ENCODE measurements around the gene CLEC16A.
A peak's percentile ranks its signal among the peaks of the same experiment; 100 is the strongest.
"Not testable (repeated sequence)": the region's sequence is repeated elsewhere in the genome, so short reads cannot be mapped to it uniquely, and the experiment has no call there.

Gene CLEC16A

DNA sequence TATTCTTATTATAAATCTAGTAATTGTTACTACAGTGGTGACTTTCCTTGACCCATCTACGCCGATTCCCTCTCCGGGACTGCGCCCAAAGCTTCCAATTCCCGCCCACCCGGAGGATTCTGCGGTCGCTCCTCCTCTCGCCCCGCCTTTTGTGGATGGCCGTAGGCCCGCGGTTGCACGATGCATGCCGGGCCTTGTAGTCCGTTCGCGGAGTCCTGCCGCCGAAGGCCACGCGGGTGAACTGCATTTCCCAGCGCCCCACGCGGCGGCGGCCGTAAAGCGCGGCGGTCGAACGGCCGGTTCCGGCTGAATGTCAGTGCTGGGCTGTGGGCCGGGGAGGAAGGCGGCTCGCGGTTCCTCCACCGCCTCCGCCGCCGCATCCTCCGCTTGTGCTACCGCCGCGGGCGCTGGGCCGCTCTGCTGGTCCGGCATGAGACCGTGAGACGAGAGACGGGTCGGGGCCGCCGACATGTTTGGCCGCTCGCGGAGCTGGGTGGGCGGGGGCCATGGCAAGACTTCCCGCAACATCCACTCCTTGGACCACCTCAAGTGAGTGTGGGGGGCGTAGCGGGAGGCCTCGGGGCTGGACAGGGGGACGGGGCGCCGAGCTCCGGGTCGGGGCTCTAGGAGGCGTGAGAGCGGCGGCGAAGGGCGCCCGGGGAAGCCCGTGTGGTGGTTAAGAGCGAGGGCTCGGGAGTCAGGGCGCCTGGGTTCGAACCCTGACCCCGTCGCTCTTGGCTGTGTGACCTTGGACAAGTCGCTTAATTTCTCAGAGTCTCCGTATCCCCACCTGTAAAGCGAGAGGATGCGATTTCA is at the start of gene CLEC16A:
Gene CLEC16A, plus strand, starts transcription at position 316 of the 816 bp plus-strand sequence. Its CDS starts 154 bp downstream, at position 470.
- peak; percentile 95 for DNase-seq (ENCODE audit: low spot score)

DNA sequence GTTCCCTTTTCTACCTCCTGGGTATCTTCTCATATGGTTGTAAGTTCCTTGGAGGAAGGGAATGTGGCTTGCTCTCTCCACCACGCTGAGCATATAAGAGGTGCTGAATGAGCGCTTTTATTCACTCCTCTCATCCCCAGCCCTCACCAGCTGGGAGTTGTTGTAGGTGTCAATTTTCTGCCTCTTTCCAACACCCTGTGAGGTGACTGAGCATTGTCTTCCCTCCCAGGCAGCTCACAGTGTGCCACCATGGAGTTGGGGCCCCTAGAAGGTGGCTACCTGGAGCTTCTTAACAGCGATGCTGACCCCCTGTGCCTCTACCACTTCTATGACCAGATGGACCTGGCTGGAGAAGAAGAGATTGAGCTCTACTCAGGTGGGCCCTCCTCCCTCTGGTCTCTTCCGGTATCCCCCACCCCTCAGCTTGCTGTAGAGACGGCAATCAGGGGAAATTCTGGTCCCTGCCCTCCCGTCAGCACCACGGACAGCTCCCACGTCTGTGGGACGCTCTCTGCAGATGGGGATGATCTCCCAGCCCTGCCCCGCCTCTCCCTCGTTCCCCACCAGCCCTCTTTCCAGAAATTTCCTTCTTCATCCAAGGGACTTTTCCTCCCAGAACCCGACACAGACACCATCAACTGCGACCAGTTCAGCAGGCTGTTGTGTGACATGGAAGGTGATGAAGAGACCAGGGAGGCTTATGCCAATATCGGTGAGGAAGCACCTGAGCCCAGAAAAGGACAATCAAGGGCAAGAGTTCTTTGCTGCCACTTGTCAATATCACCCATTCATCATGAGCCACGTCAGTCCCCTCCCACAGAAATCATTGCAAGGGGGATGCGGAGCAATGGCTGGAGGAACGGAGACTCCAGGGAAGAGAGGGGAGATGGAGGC is 49.1 kb upstream of the CLEC16A start:
- DNase-seq (ENCODE audit: low spot score), result peak; percentile 11

DNA sequence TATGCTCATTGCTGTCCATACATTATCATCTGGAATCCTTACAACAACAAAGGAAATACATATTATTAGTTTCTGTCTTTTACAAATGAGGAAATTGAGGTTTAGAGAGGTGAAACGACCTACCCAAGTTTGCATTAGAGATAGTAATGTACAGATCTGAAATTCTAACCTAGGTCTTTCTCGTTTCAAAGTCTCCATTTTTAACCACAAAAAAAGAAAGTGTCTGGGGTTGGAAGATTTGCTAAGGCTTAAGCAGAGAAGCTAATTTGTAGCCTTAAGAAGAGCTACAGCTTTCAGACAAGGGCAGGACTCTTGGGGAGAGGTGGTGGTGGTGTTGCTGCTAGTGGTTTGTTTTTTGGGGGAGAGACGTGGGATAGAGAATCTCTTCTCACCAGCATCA is 48.2 kb upstream of the CLEC16A start:
- no peak for DNase-seq (ENCODE audit: low spot score)

DNA sequence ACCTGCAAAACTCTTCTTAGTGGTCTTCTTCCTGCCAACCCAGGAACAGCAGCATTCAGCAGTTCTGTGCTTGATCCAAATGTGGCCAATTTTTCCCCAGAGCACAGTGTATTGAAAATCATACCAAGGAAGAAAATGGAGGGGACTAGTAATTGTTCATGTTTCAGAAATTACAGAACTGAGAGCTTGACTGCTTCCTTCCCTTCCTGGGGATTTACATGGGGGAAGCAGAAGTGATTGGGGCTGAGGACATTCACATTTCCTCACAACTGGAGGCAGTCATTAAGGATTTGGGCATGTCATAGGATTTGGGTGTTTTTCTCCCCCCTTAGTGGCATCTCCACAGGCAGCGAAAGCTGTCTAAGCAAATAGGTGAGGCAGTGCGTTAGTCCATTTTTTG is 47.6 kb upstream of the CLEC16A start:
- no peak for DNase-seq (ENCODE audit: low spot score)

- no peak for DNase-seq (ENCODE audit: low spot score)
These were observed 47.2 kb upstream of the CLEC16A start for GRCh38 chr16:10897134-10897533.

DNA sequence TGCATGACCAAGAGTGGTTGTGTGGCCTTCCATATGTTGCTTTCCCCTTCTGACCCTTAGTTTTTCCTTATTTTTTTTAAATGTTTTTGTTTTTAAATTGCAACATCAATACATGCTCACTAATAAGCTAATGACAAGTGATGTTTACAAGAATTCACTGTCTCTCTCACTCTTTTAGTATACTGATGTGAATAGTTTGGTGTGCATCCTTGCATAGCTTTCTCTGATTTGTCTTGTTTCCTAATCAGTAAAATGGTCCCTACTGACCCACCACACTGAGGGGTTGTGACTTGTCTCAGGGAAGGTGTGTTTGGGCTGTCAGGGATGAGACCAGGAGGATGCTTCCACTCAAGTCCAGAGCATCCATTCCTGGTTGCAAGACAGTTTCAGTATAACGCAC is 41.4 kb upstream of the CLEC16A start:
- no peak for DNase-seq (ENCODE audit: low spot score)

- DNase-seq (ENCODE audit: low spot score), result no peak
These were observed 37.9 kb upstream of the CLEC16A start for GRCh38 chr16:10906482-10906881.

- DNase-seq (ENCODE audit: low spot score), result no peak
These were observed 37.2 kb upstream of the CLEC16A start for GRCh38 chr16:10906914-10907756.

DNA sequence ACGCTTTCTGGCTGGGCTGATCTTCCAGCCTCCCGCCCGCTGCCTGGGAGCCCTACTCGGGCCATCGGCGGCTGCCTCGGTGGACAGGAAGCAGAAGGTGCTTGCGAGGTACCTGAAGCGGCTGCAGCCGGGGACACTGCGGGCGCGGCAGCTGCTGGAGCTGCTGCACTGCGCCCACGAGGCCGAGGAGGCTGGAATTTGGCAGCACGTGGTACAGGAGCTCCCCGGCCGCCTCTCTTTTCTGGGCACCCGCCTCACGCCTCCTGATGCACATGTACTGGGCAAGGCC is 36.7 kb upstream of the CLEC16A start:
- DNase-seq (ENCODE audit: low spot score), result no peak

- DNase-seq (ENCODE audit: low spot score), result no peak
These were observed 33.1 kb upstream of the CLEC16A start for GRCh38 chr16:10911267-10911666.

- DNase-seq (ENCODE audit: low spot score), result no peak
These were observed 27.8 kb upstream of the CLEC16A start for GRCh38 chr16:10916534-10916933.

DNA sequence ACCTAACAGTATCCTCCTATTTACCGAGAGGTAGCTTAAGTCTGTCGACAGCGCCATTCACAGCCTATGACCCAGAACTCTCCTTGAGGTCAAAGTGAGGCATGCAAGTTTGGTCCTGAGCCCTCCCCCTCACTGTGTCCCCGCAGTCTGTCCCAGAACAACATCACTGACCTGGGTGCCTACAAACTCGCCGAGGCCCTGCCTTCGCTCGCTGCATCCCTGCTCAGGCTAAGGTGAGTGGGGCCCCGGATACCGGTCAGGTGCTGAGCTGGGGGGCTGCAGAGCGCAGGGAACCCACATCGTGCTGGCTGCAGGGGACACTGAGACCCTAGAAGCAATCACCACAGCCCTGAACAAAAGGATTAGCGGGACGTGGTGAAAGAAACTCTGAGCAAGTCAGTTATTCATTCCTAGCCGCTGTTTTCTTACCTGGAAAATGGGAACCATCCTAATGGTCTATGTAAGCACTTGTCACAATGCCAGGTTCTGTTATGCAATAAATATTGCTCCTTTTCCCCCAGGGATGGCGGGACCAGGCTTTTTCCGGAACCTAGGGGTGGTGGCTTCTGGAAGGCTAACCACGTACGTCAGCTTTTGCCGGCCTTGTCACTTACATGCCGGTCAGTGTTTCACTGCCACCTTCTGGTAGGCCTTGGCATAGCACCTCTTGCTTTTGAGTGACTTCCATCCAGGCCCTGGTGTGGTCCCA is 25.9 kb upstream of the CLEC16A start:
- peak; percentile 74 for DNase-seq (ENCODE audit: low spot score)

DNA sequence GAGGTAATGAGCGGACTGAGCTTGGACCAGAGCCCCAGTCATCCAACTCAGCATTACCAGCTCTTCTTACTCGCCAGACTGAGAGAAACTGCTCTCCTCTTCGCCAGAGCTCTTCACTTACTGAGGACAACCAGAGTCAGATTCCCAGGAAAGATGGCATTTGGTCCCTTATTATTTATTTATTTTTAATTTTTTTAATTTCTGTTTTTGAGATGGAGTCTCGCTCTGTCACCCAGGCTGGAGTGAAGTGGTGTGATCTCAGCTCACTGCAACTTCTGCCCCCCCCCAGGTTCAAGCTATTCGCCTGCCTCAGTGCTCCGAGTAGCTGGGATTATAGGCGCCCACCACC is 25.4 kb upstream of the CLEC16A start:
- no peak for DNase-seq (ENCODE audit: low spot score)

- no peak for DNase-seq (ENCODE audit: low spot score)
These were observed 23.5 kb upstream of the CLEC16A start for GRCh38 chr16:10920726-10921427.

DNA sequence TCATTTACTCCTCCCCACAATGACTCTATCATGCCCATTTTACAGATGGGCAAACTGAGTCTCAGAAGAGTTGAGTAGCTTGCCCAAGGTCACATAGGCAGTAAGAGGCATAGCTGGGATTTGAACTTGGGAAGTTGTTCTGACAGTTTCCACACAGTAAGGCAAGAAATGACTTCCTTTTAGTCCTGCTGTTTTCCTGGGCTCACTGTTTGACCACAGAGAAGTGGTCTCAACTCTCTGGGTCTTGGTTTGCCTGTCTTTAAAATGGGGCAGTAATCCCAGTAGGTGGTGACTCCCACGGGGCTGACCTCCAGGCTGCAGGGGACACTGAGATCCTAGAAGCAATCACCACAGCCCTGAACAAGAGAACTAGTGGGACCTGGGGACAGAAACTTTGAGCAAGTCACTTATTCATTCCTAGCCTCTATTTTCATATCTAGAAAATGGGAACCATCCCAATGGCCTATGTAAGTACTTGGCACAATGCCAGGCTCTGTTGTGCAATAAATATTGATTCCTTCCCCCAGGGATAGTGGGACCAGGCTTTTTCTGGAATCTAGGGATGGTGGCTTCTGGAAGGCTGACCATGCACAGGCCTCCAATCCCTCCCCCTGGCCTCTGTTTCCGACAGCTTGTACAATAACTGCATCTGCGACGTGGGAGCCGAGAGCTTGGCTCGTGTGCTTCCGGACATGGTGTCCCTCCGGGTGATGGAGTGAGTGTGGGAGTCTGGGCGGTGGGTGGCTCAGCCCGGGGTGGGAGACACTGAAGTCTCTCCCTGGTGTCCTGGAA is 22.6 kb upstream of the CLEC16A start:
- no peak for DNase-seq (ENCODE audit: low spot score)

DNA sequence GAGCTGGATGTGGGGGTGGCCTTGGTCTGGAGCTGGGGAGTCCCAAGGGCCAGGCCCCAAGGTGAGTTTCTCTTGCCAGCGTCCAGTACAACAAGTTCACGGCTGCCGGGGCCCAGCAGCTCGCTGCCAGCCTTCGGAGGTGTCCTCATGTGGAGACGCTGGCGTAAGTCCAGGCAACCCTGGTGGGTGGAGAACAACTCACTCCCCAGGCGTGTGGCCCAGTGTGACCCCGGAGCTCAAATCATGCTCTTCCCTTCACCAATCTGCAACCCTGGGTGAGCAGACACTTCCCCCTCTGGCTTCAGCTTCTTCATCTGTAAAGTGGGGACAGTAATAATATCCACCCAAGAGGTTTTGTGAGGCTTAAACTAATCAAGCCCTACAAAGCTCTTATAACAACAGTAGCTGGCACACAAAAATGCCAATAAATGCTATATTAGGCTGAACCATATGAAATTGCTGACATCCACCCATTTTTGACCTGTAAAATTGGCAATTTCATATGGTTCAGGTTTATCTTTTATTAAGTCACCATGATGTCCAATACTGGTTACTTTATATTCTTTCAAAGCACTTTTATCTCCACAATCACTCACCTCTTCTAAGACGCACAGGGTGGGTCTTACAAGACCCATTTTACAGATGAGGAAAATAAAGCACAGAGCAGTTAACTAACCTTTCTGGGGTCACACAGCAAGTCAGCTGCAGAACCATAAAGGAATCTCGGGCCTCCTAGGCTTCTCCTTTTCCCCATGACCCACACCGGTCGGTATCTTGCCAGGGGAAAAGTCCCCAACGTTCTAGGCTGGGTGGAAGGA is 21.8 kb upstream of the CLEC16A start:
- DNase-seq (ENCODE audit: low spot score), result no peak

DNA sequence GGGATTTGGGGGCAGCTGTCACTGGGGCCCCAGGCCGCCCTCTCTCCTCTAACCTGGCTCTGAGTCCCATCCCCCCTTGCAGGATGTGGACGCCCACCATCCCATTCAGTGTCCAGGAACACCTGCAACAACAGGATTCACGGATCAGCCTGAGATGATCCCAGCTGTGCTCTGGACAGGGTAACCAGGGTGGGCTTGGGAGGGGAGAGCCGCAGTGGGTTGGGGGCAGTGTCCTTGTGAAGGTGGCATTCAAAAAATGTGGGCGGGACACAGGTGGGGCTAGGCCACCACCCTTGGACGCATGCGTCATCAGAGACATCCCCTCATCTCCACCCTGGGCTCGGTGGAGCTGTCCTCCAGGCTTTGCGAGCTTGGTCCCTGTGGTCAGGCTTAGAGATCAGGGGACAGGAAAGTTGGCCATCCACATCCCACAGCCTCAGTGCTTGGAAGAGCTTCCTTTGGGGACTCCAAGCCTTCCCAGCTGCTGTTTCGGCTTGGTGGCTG is 21.2 kb upstream of the CLEC16A start:
- DNase-seq (ENCODE audit: low spot score), result no peak

DNA sequence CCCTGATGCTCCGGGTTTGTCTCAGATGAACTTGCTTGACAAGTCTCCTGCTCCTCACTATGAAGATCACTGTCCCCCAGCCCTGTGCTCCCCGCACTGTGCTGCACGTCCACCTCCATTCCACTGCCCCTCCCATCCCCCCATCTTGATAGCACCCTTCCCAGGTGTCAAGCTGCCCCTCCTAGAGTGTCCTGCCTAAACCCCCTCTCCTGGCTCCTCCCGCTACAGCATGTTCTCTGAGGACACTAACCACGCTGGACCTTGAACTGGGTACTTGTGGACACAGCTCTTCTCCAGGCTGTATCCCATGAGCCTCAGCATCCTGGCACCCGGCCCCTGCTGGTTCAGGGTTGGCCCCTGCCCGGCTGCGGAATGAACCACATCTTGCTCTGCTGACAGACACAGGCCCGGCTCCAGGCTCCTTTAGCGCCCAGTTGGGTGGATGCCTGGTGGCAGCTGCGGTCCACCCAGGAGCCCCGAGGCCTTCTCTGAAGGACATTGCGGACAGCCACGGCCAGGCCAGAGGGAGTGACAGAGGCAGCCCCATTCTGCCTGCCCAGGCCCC is 20.6 kb upstream of the CLEC16A start:
- DNase-seq (ENCODE audit: low spot score), result no peak

GRCh38 chr16:10925285-10925684 is 19.1 kb upstream of the CLEC16A start:
- not testable (repeated sequence) for DNase-seq (ENCODE audit: low spot score)

Data from LoVo (cell line).